NCI-H1417 treated with DMSO at 0.1 percent for 48 hours (cell line): ENCODE data around the gene KCNJ1.

Experiments used
- DNase-seq: peaks from one replicate; lab custom pipeline; 2025; lab: John Stamatoyannopoulos, UW

Gene KCNJ1

DNA sequence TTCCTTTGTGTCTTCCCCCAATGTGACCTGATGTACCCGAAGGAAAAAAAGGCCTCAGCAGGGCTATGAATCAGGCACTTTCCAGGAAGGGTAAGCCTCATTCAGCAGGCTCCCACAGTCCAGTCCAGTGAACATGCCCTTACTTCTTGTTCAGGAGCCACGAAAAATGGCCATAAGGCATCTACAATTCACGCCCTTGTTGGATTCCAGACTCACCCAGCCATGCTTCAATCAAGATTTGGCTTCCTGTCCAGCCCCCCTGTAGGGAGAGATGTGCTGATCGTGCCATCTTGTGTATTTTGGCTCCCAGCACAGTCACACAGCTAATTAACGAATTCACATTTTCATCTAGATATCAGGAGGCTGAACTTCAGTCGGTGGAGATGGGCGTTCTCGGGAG, 14.1 kb upstream of the KCNJ1 start:
- no peak for DNase-seq

DNA sequence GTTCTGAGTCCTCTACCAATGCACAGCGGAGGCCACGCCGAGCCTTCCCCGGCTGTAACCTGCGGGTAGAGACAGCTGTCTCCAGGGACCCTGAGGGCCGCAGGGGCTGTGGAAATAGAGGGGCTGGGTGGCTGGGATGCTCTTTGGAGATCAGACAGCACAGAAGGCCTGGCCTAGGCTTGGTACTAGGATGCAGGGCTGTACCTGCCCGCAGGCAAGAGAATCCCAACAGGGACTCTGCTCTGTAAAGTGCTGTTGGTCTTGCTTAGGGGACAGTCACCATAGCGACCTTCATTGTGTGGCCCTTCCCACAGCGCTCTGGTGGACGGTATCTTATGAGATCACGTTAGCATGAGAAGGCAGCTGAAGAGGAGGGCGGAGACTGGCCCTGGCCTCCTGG, 12.7 kb upstream of the KCNJ1 start:
- DNase-seq = no peak

DNA sequence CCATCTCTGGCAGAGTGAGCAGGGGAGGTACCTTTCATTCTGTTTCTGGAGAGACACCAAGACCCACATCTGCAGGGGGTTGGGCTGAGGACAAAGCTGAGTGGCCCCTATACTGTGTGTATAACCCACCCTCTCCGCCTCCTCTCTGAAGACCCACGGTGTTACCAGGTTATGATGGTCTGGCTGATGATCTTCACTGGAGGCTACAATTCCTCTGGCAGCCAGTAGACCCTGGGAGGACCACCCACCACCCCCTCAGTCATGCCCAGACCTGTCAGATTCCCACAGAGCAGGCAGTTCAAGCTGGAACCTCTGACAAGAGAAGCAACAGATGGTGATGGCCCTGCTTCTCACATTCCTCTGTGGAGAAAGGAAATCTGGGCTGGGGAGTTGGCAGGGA, 11.4 kb upstream of the KCNJ1 start:
- no peak for DNase-seq

DNA sequence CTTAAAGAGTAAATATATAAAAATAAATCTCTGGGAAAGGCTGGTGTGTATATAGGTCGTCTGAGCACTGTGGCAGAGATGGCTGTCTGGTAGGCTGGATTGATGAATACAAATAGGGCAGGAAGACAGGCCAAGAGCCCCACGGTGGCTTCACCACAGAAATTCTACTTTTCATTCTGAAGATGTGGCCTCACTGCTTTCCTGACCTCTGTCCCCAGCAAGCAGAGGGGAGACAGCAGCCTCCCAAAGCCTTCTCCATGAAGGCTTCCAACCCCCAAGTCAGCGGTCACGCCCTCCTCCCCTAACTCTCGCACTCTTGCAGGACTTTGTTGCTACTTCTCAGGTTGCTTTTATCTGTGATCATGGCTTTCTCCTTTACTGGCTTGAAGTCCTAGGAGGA, 10.6 kb upstream of the KCNJ1 start:
- no peak for DNase-seq

DNA sequence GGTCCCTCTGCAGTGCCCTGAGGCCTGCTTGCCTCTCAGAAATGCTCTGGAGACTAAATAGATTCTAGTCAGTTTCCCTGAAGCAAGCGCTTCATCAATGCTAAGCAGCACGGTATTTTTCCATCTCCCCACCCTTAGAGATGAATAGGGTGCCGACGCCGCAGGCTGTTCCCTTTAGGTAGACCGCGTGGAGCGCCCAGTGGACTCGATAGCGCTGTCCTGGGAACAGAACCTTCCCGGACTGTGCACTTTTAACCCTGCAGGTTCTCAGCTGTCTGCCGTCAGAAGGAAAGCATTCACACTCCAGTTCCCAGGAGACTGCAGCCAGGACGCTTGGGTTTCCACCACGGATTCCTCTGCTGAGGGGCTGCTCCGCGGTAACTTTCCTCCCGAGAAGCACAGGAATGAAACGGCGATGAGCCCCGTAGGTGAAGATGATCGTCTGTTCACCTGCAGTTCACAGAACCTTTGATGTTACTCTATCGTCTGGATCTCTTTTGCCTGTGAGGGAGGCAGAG, 9.1 kb upstream of the KCNJ1 start:
- no peak for DNase-seq

DNA sequence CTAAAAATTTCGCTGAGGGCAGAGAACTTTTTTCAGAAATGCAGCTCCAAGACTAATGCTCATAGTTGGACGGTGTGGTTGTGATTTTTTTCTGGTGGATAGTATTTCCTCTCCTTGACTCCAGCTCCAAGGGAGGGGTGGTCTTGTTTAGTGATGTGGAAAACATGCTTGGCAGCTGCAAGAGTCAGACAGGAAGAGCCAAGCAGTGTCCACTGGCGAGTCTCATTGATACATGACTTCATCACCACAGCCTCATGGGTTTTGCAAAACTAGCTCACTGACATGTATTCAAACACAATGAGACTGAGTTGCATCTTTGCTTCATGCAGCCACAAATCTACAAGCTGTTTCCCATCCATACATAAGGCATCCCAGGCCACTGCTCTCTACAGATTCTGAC, 7.3 kb upstream of the KCNJ1 start:
- no peak for DNase-seq

DNA sequence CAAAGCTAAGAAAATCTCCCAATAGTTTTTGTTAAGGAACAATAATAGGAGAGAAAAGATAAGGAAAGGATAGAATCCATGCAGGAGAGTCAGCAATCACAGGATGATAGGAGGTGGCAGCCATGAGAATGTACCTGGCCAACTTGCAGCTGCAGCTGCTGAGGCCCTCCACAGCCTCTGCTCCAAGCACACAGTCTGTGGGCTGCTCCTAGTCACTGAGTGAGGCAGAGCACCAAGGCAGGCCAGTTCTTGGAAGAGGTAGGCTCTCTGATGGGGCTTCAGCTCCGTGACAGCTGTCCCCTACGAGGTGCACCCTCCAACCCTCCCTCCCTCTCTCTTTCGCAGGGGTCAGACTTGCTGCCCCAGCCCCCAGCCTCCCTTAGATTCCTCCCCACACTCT, 5.5 kb upstream of the KCNJ1 start:
- DNase-seq = no peak

DNA sequence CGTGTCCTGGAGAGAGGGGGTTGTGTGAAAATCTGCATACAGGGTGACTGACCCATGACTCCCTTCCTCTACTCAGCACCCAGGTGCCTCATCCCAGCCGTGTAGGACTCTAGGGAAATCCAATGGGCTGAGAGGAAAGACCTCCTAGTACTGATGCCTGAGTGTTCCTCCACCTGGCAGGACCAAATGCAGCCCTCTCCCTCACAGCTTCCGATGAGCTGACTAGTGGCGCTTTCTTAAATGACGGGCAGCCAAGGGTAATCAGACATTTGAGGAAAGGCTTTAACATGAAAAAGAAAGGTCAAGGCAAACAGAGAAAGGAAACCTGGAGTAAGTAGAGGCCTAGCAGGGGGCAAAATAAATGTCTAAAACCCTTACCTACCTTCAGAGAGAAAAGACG, 5.0 kb upstream of the KCNJ1 start:
- DNase-seq = no peak

DNA sequence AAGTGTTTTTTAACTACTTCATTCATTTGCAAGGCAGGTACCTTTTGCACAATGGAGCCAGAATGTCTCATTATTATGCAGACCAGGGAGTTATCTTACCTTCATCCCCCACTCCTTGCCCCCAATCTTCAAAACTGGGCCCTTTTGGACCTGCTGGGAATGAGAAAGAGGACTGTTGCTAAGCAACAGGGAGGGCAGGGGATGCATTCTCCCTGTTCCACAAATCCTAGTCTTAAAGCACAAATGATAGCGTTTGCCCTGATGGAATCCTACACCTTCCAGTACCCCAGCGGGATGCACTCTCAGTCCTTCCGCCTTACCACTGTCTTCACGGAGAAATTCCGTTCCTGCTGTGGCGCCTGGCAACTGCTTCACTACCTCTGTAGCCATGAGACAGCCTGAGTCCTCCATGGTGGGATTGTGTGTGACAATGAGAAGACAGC, 4.1 kb upstream of the KCNJ1 start:
- no peak for DNase-seq

DNA sequence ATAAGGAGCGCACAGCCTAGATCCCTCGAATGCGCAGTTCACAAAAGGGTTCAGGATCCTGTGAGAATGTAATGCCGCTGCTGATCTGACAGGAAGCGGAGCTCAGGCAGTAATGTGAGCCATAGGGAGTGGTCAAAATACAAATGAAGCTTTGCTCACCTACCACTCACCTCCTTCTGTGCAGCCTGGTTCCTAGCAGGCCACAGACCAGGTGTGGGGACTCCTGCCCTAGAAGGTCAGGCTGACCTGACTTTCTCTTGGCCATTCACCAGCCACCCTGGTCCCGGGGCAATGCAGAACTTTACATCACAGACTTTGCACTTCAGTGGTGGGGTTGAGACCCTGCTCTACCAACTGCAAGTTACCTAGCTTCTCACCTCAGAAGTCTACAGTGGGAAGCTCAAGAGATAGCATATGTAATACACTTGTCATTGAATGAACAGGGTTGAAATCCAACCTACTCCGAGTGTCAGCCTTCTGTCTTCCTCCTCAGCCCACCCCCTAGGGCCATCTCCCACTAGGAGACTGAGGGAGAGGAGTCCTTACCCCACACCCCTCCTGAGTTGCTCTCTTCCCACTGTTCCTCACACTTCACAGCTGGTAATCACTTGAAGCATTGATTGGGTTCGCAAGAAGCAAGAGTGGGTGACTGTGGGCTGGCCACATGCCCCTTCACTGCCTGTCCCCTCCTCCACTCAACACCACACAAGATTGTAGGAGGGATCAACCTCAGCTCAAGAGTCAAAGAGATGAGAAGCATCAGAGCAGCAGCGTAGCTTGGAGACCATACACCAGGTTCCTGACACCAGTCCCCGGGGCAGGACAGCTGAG, 2.0 kb upstream of the KCNJ1 start:
- no peak for DNase-seq

DNA sequence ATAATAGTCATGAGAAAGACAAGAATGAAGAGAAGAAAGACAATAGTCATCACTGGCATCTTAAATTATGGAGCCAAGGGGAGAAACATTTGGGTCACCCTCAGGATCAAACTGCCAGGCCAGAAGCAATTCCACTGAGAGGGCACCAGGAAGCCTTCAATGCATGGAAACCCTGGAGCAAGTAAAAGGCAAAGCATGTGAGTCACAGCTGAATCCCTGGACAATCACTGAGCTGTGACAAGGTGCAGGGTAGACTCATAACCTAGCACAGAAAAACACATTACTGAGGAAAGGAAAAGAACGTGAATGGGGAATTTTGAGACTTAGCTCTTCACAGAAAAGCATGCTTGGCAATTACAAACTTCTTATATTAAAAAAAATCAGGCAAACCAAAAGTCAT, 1.6 kb downstream of the KCNJ1 start:
- no peak for DNase-seq

DNA sequence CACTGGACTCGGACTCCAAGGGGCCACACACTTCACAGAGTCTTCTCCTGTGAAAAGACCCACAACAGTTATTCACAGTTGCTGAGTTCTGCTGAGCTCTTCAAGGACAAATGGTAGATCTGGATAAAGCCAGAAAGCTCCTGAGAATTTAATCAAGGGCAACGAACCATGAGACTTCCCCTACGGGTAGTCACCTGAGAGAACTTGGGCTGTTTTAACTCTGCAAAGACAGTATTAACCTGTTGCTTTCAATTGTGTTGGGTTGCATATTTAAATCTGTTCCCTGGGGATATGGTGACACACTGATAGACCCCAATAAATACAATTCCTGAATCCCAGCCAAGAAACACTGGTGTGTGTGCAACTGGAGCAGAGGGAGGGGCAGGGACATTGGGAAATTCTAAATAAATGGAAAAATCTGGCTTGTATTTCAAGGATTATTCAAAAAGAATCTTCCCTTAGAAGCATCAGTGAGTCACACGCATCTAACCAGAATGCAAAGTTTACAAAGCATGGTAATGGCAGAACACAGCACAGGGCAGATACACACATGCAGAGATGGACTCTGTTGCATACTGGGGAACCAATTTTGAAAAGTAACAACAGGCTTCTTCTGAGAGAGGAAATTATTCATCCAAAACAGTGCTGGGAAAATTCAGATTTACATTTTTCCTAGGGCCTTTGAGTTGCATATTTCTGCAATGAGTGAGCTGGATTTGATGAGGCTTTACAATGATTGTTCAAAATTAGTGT, 4.0 kb downstream of the KCNJ1 start:
- no peak for DNase-seq

DNA sequence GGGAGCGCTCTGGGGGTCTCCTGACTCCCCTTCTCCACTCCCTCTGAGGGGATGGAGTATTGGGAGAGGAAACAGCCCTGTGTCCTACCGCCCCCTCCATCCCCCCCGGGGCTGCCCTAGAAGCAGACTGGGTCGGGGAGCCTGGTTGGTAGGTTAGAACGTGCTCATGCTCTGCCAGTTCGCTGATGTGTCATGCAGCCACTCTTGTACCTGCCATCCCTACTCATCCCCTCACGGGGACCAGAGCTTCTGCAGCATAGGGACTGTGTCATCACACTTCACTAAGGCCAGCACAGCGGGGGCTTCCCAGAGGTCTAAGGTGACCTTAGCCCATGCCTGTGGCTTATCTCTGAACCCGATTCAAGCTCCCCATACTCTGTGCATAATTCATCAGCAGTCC, 4.7 kb downstream of the KCNJ1 start:
- DNase-seq = no peak

DNA sequence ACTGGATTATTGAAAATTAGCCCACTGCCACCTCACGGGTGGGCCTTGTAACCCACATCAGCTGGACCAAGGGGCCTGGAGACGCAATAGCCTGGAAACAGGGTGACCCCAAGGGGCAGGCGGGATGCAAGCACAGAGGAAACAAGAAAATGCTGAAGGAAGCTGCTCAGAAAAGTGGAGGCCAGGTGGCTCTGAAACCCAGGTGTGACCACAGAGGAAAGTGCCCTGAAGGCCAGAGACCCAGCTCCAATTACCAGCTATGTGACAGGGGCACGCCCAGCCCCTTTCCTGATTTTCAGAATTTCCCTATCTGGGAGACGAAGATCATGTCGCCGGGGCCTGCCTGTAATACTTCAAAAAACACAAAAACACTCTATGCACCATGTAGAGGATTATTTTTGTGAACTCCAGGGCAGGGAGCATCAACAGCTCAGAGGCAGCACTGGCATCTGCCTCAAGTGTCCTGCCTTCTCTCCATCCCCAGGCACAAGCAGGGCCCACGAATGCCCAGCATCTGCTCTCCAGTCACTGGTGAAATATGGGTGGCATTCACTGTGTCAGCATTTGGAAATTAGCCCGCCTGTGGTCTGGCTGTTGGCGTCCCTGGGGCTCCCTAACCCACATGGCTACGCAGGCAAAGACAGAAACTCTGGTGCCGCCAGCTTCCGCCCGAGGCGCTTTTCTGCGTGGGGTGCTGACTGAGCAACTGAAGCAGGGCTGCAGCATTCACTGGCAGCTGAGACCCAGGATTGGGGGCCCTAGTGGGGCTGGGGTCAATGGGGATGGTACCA, 6.3 kb downstream of the KCNJ1 start:
- DNase-seq = no peak

DNA sequence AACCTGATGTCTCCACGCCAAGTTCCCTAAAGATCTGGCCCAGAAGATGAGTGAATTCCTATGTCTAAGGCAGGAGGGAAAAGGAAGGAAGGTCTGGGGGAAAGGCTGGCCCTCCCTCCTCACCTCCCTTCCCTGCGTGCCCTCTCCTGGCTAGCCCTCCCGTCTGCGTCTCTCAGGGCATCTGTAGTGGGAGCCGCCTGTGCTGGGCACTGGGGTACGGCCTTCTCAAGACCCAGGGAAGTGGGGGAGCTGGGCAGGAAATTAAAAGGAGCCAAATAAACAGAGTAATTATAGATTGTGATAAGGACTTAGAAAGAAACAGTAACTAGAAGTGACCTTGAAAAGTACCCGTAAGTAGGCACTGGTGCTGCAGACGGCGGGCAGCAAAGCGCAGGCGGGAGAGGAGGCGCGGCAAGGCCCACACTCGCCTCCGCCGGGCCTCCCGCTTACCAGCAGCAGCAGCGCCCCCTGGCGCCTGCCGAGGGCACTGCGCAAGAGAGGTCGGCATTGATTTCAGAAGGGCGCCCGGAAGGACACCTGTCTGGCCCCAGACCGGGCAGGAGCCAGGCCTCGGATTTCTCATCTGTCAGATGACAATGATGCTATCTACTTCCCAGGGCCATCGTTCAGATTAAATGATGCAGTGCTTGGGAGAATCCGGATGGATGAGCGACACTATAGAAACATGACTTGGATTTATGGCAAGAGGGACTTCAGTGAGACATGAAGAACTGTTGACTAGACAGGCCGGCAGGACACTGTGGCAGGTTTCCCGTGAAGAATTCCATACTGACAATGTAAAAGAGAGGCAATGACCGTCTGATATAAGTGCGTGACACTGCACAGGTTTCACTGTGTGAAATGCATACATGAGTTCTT, 7.3 kb downstream of the KCNJ1 start:
- DNase-seq = no peak

DNA sequence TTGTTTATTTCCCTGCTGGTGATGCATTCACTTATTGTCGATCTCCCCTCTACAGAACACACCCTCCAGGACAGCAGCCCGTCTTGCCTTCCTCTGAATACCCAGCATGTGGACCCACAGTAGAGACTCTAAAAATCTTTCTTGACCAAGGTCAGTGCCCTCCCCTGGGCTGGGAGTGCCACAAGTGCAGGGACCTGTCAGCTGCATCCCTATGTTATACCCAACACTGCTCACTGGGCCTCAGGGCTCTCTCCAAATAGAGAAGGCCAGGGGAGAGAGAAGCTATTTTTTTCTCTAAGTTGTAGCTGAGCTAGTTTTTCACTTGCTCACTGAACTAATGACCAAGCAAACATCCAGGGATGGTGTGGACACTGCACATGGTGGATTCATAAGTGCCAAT, 9.8 kb downstream of the KCNJ1 start:
- DNase-seq = no peak

DNA sequence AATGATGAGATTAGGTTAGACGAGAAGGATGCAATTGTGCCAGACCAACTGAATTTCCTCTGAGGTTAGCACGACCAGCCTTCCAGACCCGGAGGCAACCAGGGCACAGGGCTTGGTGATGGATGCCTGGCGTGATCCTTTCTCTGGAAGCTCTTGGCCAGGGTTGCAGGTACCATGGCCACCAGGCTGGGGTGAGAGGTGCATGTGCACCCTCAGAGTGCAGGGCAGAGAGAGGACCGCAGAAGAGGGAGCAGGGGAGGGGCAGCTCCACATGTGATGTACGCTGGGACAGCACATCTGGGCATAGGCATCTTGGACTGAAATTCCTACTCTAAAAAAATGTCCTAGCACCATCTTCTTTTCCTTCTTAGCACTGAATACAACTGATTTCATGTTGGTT, 10.9 kb downstream of the KCNJ1 start:
- no peak for DNase-seq

DNA sequence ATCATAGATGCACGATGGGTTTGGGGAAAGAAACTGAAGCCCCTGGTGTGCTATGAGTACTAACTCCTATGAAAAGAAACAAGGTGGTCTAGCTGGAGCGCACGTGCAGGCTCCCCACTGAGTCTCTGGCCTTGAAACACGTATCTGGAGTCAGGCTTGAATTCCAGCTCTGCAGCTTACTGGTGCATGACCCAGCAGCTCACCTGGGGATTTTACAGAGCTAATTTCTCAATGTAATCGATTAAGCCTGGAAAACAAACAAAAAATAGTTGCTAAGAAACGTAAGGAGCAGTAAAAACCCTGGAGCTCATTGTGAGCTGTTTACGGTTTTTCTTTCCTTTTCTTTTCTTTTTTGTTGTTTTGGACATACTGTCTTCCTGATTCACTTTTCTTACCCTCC, 12.3 kb downstream of the KCNJ1 start:
- no peak for DNase-seq

DNA sequence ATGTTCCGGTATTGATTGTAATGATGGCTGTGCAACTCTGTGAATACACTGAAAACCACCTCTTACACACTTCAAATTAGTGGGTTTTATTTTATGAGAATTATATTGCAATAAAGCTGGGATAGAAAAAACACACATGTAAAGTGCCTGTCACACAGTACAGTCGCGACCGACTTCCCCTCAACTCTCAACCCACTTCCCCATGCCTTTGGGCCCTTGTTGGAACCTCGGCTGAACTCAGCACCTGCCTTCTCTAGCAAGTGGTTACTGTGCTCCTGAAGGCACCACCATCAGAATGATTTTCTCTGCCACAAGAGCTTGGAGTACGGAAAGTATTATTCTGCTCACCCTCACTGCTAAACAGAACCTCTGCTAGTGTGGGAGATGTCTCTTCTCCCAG, 13.5 kb downstream of the KCNJ1 start:
- no peak for DNase-seq

DNA sequence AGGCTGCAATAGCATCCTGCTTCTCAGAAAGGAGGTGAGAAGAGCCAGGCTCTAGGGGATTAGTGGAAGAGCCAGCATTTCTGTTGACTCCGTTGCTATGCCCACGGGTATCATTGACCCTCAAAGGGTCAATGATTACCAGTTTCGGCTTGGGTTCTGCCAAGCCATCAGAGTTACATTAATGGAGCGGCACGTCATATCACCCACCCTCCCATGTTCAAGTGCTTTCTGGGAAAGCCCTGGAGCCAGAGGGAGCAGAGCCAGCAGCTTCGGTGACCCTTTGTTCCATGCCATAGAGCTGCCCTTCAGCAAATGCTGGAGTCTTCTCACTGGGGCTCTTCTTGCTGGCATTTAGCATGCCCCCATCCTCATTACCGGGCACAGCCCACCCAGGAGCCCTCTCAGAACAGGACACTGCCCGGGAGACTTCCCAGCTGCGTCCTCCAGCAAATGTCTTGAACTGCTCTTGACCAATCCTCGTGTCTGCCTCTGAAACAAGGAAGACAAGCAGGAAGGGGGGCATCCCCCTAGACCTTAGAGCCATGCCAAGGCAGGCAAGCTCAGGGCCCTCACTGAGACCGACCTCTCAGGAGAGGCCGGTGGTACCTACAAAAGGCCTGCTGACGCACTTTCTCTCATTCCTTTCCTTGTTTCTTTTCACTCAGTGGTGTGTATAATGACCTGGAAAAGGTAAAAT, 14.6 kb downstream of the KCNJ1 start:
- DNase-seq = no peak
